HepG2 (cell line): ENCODE measurements around the gene FUOM. TPM values are rescaled to one million over a fixed set of nuclear protein-coding genes. Genes with fewer than 3 reads are reported as not detected.

Experiments
- DZIP1 ChIP-seq: sonication (generic); formaldehyde crosslinking; IDR thresholded peaks from 2 replicates; pipeline ENCODE4 v1.5.0; 2020; ENCODE audit warnings: mild to moderate bottlenecking, missing genetic modification reagents
- THAP8 ChIP-seq: sonication (generic); formaldehyde crosslinking; IDR thresholded peaks from 2 replicates; pipeline ENCODE4 v1.5.1; 2020; ENCODE audit warnings: missing genetic modification reagents, mild to moderate bottlenecking, borderline replicate concordance
- ZBED4 ChIP-seq: sonication (generic); formaldehyde crosslinking; IDR thresholded peaks from 2 replicates; pipeline ENCODE4 v1.4.0; 2020; ENCODE audit warnings: missing genetic modification reagents, borderline replicate concordance
- polyA plus RNA-seq, 8 experiments: library from polyadenylated mRNA; depleted of rRNA in 3 of 8; stranded (reverse) in 7 of 8; unstranded in 1 of 8; fragments of >200 nt; fragmentation: Illumina TruSeq in 4 of 8; extraction: Trizol in 4 of 8; gene quantifications; 2 replicates each; pipeline versions ENCODE4 v1.2.1 to v1.2.3, GENCODE V29; 2011 to 2016; ENCODE audit warnings: low read depth in 4 of 8, missing spikeins in 1 of 8, mixed read lengths in 1 of 8; ENCODE audit not compliant: insufficient read depth in 1 of 8
- total RNA-seq, 5 experiments: library from RNA; depleted of rRNA; stranded (reverse); fragments of >200 nt; fragmentation: Illumina TruSeq; extraction: Trizol; gene quantifications; 2 replicates each; pipeline ENCODE4 v1.2.3, GENCODE V29; 2016; ENCODE audit warnings: low read depth in 1 of 5

Gene FUOM
- total and polyA plus RNA-seq, 2 of the 13 experiments (the other 11 are each of a cell fraction or from before 2014, with no cell fraction given), result 27.5 to 60.4 TPM

- TF ChIP-seq DZIP1 (no peak), THAP8 (CRISPR knock-in tag) (no peak), ZBED4 (CRISPR knock-in tag) (no peak)
- TF ChIP-seq, all 625 proteins: peak for 132
Measured at GRCh38 chr10:133358162-133358924, 524 bp upstream of the FUOM start (continued).
